A549 (cell line): Measurements from ENCODE around the gene CCKAR.

ENCODE experiments used
- BHLHE40 ChIP-seq: IDR thresholded peaks from 2 replicates; pipeline ENCODE4 v1.6.1; 2012; ENCODE audit warnings: low read depth, low read length, inconsistent platforms
- CHD2 ChIP-seq: fragments of 150-350 bp; IDR thresholded peaks from 2 replicates; pipeline ENCODE4 v1.6.1; 2014; ENCODE audit warnings: low read length; ENCODE audit not compliant: partially characterized antibody
- CTCF ChIP-seq: fragments of >200 bp; sonication (Bioruptor Twin); formaldehyde crosslinking; IDR thresholded peaks from 3 replicates; pipeline ENCODE4 v1.5.1; 2016
- ESRRA ChIP-seq: fragments of 150-350 bp; IDR thresholded peaks from 2 replicates; pipeline ENCODE4 v1.6.1; 2014; ENCODE audit warnings: mild to moderate bottlenecking, low read length, borderline replicate concordance
- JUNB ChIP-seq: fragments of >200 bp; sonication (Bioruptor Twin); formaldehyde crosslinking; IDR thresholded peaks from 2 replicates; pipeline ENCODE4 v1.6.1; 2016
- MAX ChIP-seq: IDR thresholded peaks from 2 replicates; pipeline ENCODE4 v1.6.1; 2012
- POLR2A ChIP-seq: IDR thresholded peaks from 2 replicates; pipeline ENCODE4 v1.6.1; 2012; ENCODE audit warnings: mild to moderate bottlenecking, low read length
- SMC3 ChIP-seq: fragments of >200 bp; sonication (Bioruptor Twin); formaldehyde crosslinking; IDR thresholded peaks from 3 replicates; pipeline ENCODE4 v1.6.1; 2018; ENCODE audit warnings: inconsistent platforms

- TF ChIP-seq ESRRA = no peak
- TF ChIP-seq BHLHE40 = no peak
- no peak for TF ChIP-seq SMC3
- no peak for TF ChIP-seq MAX
- TF ChIP-seq POLR2A = no peak
- TF ChIP-seq CHD2 = no peak
- no peak for TF ChIP-seq CTCF
- no peak for TF ChIP-seq JUNB
These were observed 941 bp downstream of the CCKAR start for GRCh38 chr4:26489101-26489985.
